ENCODE data around the gene IER3. TPM values are rescaled to one million over a fixed set of nuclear protein-coding genes. Genes with fewer than 3 reads are reported as not detected.
A peak's percentile ranks its signal among the peaks of the same experiment; 100 is the strongest.

Gene IER3
- total and polyA plus RNA-seq, 9 of the 15 experiments (the other 6 are each of a cell fraction or from before 2014, with no cell fraction given), result 1.5 to 30.0 (median 11.5) TPM

DNA sequence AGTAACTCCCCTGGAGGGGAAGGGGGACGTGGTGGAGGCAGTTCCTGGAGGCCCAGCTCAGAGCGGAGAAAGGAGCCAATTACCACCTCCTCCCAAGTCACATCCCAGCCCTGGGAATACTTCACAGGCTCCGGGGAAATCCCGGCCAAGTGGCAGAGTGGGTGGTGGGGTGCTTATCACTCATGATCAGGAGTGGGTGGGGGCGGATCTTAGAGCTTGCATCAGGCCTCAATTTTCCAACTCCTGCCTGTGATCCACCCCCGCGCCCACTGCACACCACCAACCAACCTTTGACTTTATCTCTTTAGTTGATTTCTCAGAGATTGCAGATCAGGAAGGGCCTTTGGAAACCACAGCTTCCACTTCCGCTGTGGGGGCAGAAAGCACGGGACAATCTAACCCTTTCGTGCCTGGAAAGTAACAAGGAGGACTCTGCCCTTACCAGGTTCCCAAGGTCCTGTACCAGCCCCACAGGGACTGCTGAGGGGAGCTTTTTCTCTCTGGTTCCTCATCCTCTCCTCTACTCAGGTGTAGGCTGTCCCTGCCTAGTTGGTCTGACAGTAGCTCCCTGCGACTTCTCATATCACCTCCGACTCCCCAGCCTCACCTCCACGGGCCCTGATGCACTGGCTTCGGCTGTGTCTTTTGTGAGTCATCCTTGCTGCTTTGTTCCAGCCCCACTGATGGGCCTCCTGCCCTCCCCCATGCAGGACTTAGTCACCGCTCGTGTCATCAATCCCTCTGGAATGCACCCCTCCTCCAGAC lies 24.9 kb upstream of the IER3 start:
- intact Hi-C loops (cut with micrococcal nuclease), result loop anchor here (5.0 kb wide), 1 partner anchor 43 kb away; no protein-coding TSS in a partner anchor
- Histone ChIP-seq H3K4me2 (ENCODE audit: insufficient read depth, low read length) (peak overlapping the region; percentile 82), H3K9ac (ENCODE audit: insufficient read depth in 1 of 2, low read depth in 2 of 2, low read length in 2 of 2) (peak overlapping the region; percentile 71 to 79; a peak in 3 of 4 replicates), H3K9me1 (ENCODE audit: control insufficient read depth, insufficient read depth, low read length) (no peaks in the 10 kb centered on the region), H3K4me1 (replicated peaks in 1 of 2; ENCODE audit: control insufficient read depth in 2 of 2, insufficient read depth in 2 of 2, low read length in 2 of 2) (peaks cover 36 to 49% of the 10 kb centered on the region in 2 experiments), H3K27ac (ENCODE audit: extremely low read depth, low read depth, low read length) (peak overlapping the region; percentile 92), H3K9me3 (replicated peaks; ENCODE audit: control insufficient read depth, insufficient read depth, low read depth, low read length) (no peaks in the 10 kb centered on the region), H2AFZ (ENCODE audit: low read depth, low read length) (peak overlapping the region; percentile 89), H3K79me2 (ENCODE audit: control insufficient read depth, insufficient read depth, low read length) (no peaks in the 10 kb centered on the region), H4K20me1 (replicated peaks; ENCODE audit: control insufficient read depth, insufficient read depth, low read length) (no peaks in the 10 kb centered on the region), H3K36me3 (ENCODE audit: control insufficient read depth, insufficient read depth, low read length) (no peaks in the 10 kb centered on the region), H3K27me3 (ENCODE audit: control insufficient read depth in 2 of 2, insufficient read depth in 2 of 2, low read length in 2 of 2) (no peaks in the 10 kb centered on the region; a peak in 1 of 5 replicates), H3K4me3 (peak overlapping the region; percentile 16; the same call in 1 of the 2 replicates)
- DNase-seq (ENCODE audit: extremely low read depth in 1 of 4, low spot score in 3 of 4) (peak; percentile 90 to 93 (median 92)), ATAC-seq (peak; percentile 90), FAIRE-seq (peak; percentile 76)
- CTCF ChIA-PET (ENCODE audit: low intra/inter-chr PET ratio), result no interaction called here
- in situ Hi-C loops (cut with MboI), result no loop called here
- BruUV-seq (replicated peaks), result TSS peak; percentile 57
- WGBS (ENCODE audit: insufficient coverage, low coverage, missing lambda C conversion rate), result 5% methylated on average over 15 of the region's 16 CpGs
- POLR2A ChIA-PET, result interaction anchor here (0.6 to 3.3 kb wide), 22 partner anchors 9 to 1898 kb away, joined by 3 to 19 read pairs (median 3); partner anchors contain the start of genes IER3 and MDC1
- TF ChIP-seq GTF3C2 (IDR thresholded peaks at IDR 0.05; ENCODE audit: borderline replicate concordance, extremely low read depth, insufficient read length) (no peak), TCF3 (CRISPR knock-in tag; IDR thresholded peaks at IDR 0.05) (peak; percentile 22; the same call in 1 of the 2 replicates), CBX2 (IDR thresholded peaks at IDR 0.05; ENCODE audit: insufficient read depth, low read length, poor library complexity, severe bottlenecking) (no peak), MAFF (IDR thresholded peaks at IDR 0.05; ENCODE audit: low read length) (no peak), SNIP1 (IDR thresholded peaks at IDR 0.05; ENCODE audit: low read depth) (no peak), ZNF584 (CRISPR knock-in tag; IDR thresholded peaks at IDR 0.05; ENCODE audit: low read depth) (peak; percentile 85), TSC22D4 (tag; IDR thresholded peaks at IDR 0.05) (no peak), TBP (optimal IDR thresholded peaks at IDR 0.05; ENCODE audit: low read depth, low read length) (peak; percentile 43), ETV5 (CRISPR knock-in tag; IDR thresholded peaks at IDR 0.05; ENCODE audit: low read depth) (peak; percentile 85), KDM1A (IDR thresholded peaks at IDR 0.05) (peak; percentile 75 to 84), SRSF1 (IDR thresholded peaks at IDR 0.05; ENCODE audit: low read depth, low read length) (no peak), SIN3A (IDR thresholded peaks at IDR 0.05; ENCODE audit: borderline replicate concordance in 2 of 2, control insufficient read depth in 1 of 2, low read depth in 2 of 2, low read length in 2 of 2) (no peak), MCM2 (IDR thresholded peaks at IDR 0.05; ENCODE audit: low read depth) (no peak)
- TF ChIP-seq, protein P1, sequence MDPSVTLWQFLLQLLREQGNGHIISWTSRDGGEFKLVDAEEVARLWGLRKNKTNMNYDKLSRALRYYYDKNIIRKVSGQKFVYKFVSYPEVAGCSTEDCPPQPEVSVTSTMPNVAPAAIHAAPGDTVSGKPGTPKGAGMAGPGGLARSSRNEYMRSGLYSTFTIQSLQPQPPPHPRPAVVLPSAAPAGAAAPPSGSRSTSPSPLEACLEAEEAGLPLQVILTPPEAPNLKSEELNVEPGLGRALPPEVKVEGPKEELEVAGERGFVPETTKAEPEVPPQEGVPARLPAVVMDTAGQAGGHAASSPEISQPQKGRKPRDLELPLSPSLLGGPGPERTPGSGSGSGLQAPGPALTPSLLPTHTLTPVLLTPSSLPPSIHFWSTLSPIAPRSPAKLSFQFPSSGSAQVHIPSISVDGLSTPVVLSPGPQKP (CRISPR knock-in tag; IDR thresholded peaks at IDR 0.05), result no peak
